IgD-negative memory B cell (primary cell): ENCODE results near the gene PWWP2B. TPM values are rescaled to one million over a fixed set of nuclear protein-coding genes. Genes with fewer than 3 reads are reported as not detected.
"Not testable (repeated sequence)": the region's sequence is repeated elsewhere in the genome, so short reads cannot be mapped to it uniquely, and the experiment has no call there.

ENCODE experiments used
- H3K27ac Mint-ChIP-seq, 3 donors: one replicate each; pipeline ENCODE4 v1.8.0; 2020 to 2022; ENCODE audit warnings: mild to moderate bottlenecking in 3 of 3, mixed read lengths in 3 of 3, moderate library complexity in 1 of 3
- H3K27me3 Mint-ChIP-seq: one replicate; pipeline ENCODE4 v1.8.0; 2021; ENCODE audit warnings: mixed read lengths
- H3K36me3 Mint-ChIP-seq: one replicate; pipeline ENCODE4 v1.8.0; 2020; ENCODE audit warnings: mild to moderate bottlenecking, mixed read lengths
- H3K4me1 Mint-ChIP-seq, 3 donors: one replicate each; pipeline ENCODE4 v1.8.0; 2020 to 2022; ENCODE audit warnings: mixed read lengths in 3 of 3, mild to moderate bottlenecking in 1 of 3
- H3K4me3 Mint-ChIP-seq, 4 donors: one replicate each; pipeline ENCODE4 v1.8.0; 2020 to 2022; ENCODE audit warnings: mild to moderate bottlenecking in 4 of 4, mixed read lengths in 4 of 4, moderate library complexity in 3 of 4
- H3K9me3 Mint-ChIP-seq, 3 donors: one replicate each; pipeline ENCODE4 v1.8.0; 2020 to 2021; ENCODE audit warnings: mixed read lengths in 3 of 3, mild to moderate bottlenecking in 1 of 3
- polyA plus RNA-seq: library from polyadenylated mRNA; unstranded; fragments of 300-500 nt; fragmentation: Illumina TruSeq; gene quantifications from one replicate; pipeline ENCODE4 v1.2.3, GENCODE V29; 2021

The PWWP2B gene
- polyA plus RNA-seq = 9.0 TPM

GRCh38 chr10:132397036-132397541 lies at the start of gene PWWP2B:
Gene PWWP2B (plus strand): TSS chr10:132397200. CDS start chr10:132397227, 27 bp downstream.
- peaks cover 2% of the 10 kb centered on the region for H3K27me3 Mint-ChIP-seq
- H3K9me3 Mint-ChIP-seq = peaks cover 0 to 3% (median 0%) of the 10 kb centered on the region in 3 donors
- H3K4me3 Mint-ChIP-seq = peak within 1 kb of the TSS; percentile 87 to 97 (median 96)
- no peaks in the 10 kb centered on the region for H3K36me3 Mint-ChIP-seq
- H3K4me1 Mint-ChIP-seq = peaks cover 12 to 33% (median 21%) of the 10 kb centered on the region in 3 donors
- peak within 1 kb of the TSS; percentile 87 to 99 (median 98) for H3K27ac Mint-ChIP-seq

DNA sequence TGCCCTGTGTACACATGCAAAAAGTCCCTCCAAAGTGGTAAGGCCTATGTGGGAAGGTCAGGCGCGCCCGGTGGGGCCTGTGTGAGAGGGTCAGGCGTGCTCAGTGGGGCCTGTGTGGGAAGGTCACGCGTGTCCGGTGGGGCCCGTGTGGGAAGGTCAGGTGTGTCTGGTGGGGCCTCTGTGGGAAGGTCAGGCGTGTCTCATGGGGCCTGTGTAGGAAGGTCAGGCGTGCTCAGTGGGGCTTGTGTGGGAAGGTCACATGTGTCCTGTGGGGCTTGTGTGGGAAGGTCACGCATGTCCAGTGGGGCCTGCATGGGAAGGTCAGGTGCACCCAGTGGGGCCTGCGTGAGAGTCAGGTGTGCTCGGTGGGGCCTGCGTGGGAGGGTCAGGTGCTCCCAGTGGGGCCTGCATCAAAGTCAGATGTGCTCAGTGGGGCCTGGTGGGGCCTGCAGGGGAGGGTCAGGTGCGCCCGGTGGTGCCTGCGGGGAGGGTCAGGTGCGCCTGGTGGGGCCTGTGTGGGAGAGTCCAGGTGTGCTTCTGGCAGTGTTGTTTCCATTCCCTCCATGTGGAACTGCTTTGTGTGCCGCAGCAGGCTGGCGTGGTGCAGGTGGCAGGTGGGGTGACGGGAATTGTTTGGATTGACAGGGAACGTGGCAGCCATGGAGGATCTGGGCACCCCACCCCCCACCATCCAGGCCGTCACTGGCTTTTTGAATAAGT lies 49.6 kb upstream of the PWWP2B start:
- H3K36me3 Mint-ChIP-seq = peaks cover 10% of the 10 kb centered on the region
- peaks cover 0 to 7% (median 5%) of the 10 kb centered on the region in 3 donors for H3K4me1 Mint-ChIP-seq
- peak overlapping the region in 2 of 3 donors; percentile 81 to 86 for H3K27ac Mint-ChIP-seq
- no peak overlapping the region for H3K4me3 Mint-ChIP-seq
- H3K27me3 Mint-ChIP-seq = no peaks in the 10 kb centered on the region
- H3K9me3 Mint-ChIP-seq = no peaks in the 10 kb centered on the region

- Mint-ChIP-seq H3K36me3 (peaks cover 10% of the 10 kb centered on the region), H3K4me3 (no peak overlapping the region), H3K27ac (no peak overlapping the region), H3K9me3 (no peaks in the 10 kb centered on the region), H3K4me1 (peaks cover 0 to 10% (median 7%) of the 10 kb centered on the region in 3 donors), H3K27me3 (no peaks in the 10 kb centered on the region)
Measured at GRCh38 chr10:132347931-132348267, 49.1 kb upstream of the PWWP2B start.

DNA sequence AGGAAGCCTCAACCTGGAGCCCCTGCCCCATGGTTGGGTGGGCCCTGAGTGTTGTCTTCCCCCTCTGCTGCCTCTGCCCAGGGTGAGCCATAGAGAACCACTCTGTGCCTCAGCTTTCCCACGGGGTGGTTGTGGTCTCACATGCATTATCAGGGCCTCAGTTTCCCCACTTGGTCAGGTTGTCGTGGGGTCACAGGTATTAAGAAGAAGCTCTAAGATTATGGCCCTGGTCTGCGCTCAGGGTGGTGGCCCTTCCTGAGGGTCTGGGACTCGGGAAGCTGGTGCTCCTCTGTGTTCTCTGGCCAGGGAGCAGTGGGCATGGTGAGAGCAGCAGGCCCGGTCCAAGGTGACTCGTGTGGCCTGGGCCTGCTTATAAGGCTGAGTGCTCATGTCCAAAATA lies 47.2 kb upstream of the PWWP2B start:
- H3K9me3 Mint-ChIP-seq = no peaks in the 10 kb centered on the region
- H3K4me1 Mint-ChIP-seq = peaks cover 0 to 10% (median 7%) of the 10 kb centered on the region in 3 donors
- no peak overlapping the region for H3K4me3 Mint-ChIP-seq
- peaks cover 6% of the 10 kb centered on the region for H3K36me3 Mint-ChIP-seq
- no peaks in the 10 kb centered on the region for H3K27me3 Mint-ChIP-seq
- H3K27ac Mint-ChIP-seq = no peak overlapping the region

GRCh38 chr10:132350391-132350790 lies 46.6 kb upstream of the PWWP2B start:
- peaks cover 0 to 10% (median 7%) of the 10 kb centered on the region in 3 donors for H3K4me1 Mint-ChIP-seq
- H3K9me3 Mint-ChIP-seq = no peaks in the 10 kb centered on the region
- H3K36me3 Mint-ChIP-seq = peaks cover 6% of the 10 kb centered on the region
- no peak overlapping the region for H3K4me3 Mint-ChIP-seq
- no peaks in the 10 kb centered on the region for H3K27me3 Mint-ChIP-seq
- H3K27ac Mint-ChIP-seq = no peak overlapping the region

DNA sequence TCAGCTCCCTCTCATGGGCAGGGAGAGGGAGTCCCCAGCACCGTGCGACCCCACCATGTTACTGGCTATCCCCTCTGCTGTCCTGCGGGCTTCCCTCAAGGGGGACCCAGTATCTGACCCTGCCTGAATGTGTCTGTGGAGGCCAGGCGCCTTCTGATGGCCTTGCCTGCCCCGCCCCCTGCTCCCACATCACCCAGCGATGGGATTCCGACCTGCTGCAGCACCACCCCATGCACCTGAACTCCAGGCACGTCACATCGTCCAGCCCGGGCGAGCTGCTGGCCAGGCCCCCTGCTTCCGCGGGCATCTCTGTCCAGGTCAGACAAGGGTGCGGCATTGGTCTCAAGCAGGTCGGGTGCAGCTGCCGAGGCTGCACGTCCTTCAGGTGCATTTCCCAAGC lies 46.1 kb upstream of the PWWP2B start:
- no peak overlapping the region for H3K27ac Mint-ChIP-seq

GRCh38 chr10:132351611-132352010 lies 45.4 kb upstream of the PWWP2B start:
- peaks cover 0 to 10% (median 7%) of the 10 kb centered on the region in 3 donors for H3K4me1 Mint-ChIP-seq
- peaks cover 6% of the 10 kb centered on the region for H3K36me3 Mint-ChIP-seq
- no peaks in the 10 kb centered on the region for H3K27me3 Mint-ChIP-seq
- H3K4me3 Mint-ChIP-seq = no peak overlapping the region
- H3K9me3 Mint-ChIP-seq = no peaks in the 10 kb centered on the region
- H3K27ac Mint-ChIP-seq = no peak overlapping the region

More for the DNA sequence above, 46.1 kb upstream of the PWWP2B start:
- H3K9me3 Mint-ChIP-seq = no peaks in the 10 kb centered on the region
- no peak overlapping the region for H3K4me3 Mint-ChIP-seq
- no peaks in the 10 kb centered on the region for H3K27me3 Mint-ChIP-seq
- peaks cover 6% of the 10 kb centered on the region for H3K36me3 Mint-ChIP-seq
- peaks cover 0 to 10% (median 7%) of the 10 kb centered on the region in 3 donors for H3K4me1 Mint-ChIP-seq

GRCh38 chr10:132352462-132353308 lies 44.3 kb upstream of the PWWP2B start:
- not testable (repeated sequence) for H3K4me3 Mint-ChIP-seq, H3K9me3 Mint-ChIP-seq, H3K36me3 Mint-ChIP-seq, H3K4me1 Mint-ChIP-seq, H3K27me3 Mint-ChIP-seq, H3K27ac Mint-ChIP-seq

DNA sequence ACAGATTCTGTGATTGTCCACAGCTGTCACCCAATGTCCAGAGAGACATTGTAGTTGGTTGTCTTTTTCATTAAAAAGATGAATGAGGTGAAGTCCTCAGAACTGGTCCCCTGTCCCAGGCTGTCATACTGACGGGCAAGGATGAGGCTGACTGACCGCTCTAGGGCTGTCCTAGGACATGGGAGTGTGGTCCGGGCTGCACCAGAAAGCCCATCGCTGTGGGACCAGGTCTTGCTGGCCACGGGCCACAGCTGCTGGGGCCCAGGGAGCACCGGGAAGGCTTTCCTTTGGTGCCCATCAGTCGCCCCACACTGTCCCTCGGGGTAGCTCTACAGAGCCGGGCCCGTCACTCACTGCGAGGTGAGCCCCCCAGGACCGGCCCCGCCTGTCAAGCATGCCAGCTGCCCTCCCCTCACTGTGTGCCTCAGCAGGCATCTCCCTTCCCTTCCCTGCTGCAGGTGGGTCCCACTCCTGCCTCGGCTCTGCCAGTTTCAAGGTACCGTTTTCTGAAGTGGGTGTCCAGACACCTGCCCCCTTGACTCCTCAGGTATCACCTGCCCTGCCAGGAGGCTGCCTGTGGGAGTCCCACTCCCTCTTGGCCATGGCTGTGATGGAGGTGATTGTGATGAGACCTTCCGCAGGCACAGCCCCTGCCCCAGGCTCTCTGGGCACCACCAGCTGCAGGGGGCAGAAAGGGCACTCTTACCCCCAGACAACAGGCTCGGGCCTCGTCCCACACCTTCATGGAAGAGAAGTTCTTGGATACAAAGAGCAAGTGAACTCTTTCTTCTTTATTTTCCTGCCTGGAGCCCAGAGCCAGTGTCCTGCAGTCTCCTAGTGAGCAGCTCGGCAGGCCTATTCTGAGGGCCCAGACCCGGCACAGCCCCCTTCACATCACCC lies 43.3 kb upstream of the PWWP2B start:
- Mint-ChIP-seq H3K9me3 (no peaks in the 10 kb centered on the region), H3K36me3 (peaks cover 2% of the 10 kb centered on the region), H3K4me3 (peak overlapping the region in 1 of 4 donors; percentile 17), H3K4me1 (peaks cover 0 to 3% (median 2%) of the 10 kb centered on the region in 3 donors), H3K27me3 (no peaks in the 10 kb centered on the region), H3K27ac (no peak overlapping the region)

- Mint-ChIP-seq H3K4me1 (peaks cover 0 to 3% (median 2%) of the 10 kb centered on the region in 3 donors), H3K9me3 (no peaks in the 10 kb centered on the region), H3K27ac (no peak overlapping the region), H3K4me3 (peak overlapping the region in 1 of 4 donors; percentile 27), H3K36me3 (peaks cover 2% of the 10 kb centered on the region), H3K27me3 (no peaks in the 10 kb centered on the region)
Measured at GRCh38 chr10:132354356-132355094, 42.5 kb upstream of the PWWP2B start.

GRCh38 chr10:132355297-132355696 lies 41.7 kb upstream of the PWWP2B start:
- Mint-ChIP-seq H3K9me3 (no peaks in the 10 kb centered on the region), H3K4me1 (peaks cover 0 to 3% (median 2%) of the 10 kb centered on the region in 3 donors), H3K27ac (no peak overlapping the region), H3K36me3 (peaks cover 2% of the 10 kb centered on the region), H3K27me3 (no peaks in the 10 kb centered on the region), H3K4me3 (no peak overlapping the region)

DNA sequence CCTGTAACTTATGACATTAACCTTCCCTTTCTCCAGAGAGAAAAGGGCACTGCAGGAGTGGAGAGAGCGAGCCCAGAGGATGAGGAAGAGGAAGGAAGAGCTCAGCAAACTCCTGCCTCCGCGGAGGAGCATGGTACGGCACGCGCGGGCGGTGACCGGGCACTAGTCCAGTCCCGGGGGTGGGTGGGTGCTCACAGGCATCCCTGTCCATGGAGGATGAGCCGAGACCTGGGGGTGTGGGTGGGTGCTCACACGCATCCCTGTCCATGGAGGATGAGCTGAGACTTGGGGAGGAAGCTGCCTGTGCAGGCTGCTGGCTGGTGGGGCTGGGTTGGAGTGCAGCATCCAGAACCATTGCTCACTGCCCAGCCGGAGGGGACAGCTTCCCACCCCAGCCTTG lies 41.2 kb upstream of the PWWP2B start:
- no peak overlapping the region for H3K27ac Mint-ChIP-seq
- H3K9me3 Mint-ChIP-seq = no peaks in the 10 kb centered on the region
- H3K27me3 Mint-ChIP-seq = no peaks in the 10 kb centered on the region
- peaks cover 2% of the 10 kb centered on the region for H3K36me3 Mint-ChIP-seq
- H3K4me3 Mint-ChIP-seq = no peak overlapping the region
- H3K4me1 Mint-ChIP-seq = peaks cover 0 to 3% (median 2%) of the 10 kb centered on the region in 3 donors

DNA sequence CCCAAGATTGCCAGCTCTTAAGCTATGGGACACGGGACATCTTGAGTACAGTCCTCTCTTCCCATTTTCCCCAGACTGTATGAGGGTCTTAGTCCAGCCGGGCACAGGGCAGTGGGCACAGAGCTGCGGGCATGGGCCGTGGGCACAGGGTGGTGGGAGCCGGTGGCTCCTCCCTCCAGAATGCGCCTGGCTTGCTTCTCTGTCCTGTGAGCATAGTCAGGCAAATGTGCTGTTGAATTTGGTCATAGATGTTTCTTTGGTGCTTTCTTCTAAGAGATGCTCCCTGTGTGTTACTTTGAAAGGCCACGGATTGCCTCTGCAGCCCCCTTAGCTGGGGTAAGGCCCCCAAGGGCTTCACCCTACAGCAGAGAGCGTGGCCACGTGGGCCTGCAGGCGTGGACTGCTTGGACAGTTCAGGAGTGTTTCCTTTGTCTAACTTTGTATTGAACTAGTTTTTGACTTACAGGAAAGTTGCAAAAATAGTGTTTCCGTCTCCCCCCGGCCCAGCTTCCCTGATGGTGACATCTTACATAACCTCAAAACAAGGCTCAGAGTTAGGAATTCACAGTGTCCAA lies 40.3 kb upstream of the PWWP2B start:
- peaks cover 2% of the 10 kb centered on the region for H3K36me3 Mint-ChIP-seq
- H3K27ac Mint-ChIP-seq = no peak overlapping the region
- no peak overlapping the region for H3K4me3 Mint-ChIP-seq
- peaks cover 0 to 3% (median 2%) of the 10 kb centered on the region in 3 donors for H3K4me1 Mint-ChIP-seq
- H3K9me3 Mint-ChIP-seq = no peaks in the 10 kb centered on the region
- H3K27me3 Mint-ChIP-seq = no peaks in the 10 kb centered on the region
